ENCODE measurements around the gene GLB1L3.
"Not testable (repeated sequence)": the region's sequence is repeated elsewhere in the genome, so short reads cannot be mapped to it uniquely, and the experiment has no call there.

The GLB1L3 gene

GRCh38 chr11:134317103-134317502 is 40.9 kb downstream of the GLB1L3 start:
- no peak for DNase-seq

DNA sequence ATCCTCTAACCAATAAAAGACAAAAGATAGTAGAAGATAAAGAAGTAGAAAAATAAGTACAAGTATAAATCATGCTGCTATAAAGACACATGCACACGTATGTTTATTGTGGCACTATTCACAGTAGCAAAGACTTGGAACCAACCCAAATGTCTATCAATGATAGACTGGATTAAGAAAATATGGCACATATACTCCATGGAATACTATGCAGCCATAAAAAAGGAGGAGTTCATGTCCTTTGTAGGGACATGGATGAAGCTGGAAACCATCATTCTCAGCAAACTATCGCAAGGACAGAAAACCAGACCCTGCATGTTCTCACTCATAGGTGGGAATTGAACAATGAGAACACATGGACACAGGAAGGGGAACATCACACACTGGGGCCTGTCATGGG is 45.2 kb downstream of the GLB1L3 start:
- DNase-seq: not testable (repeated sequence)

DNA sequence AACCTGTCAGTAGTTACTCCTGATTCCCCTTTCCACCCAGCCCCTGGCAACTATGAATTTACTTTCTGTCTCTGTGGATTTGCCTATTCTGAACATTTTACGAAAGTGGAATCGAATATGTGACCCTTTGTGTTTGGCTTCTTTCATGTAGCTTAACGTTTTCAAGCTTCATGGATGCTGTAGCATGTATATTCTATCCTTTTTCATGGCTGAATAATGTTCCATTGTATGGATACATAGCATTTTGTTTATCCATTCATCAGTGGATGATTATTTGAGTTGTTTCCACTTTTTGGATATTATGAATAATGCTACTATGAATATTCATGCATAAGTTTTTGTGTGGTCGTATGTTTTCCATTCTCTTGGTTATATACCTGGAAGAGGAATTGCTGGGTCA is 46.4 kb downstream of the GLB1L3 start:
- no peak for DNase-seq

DNA sequence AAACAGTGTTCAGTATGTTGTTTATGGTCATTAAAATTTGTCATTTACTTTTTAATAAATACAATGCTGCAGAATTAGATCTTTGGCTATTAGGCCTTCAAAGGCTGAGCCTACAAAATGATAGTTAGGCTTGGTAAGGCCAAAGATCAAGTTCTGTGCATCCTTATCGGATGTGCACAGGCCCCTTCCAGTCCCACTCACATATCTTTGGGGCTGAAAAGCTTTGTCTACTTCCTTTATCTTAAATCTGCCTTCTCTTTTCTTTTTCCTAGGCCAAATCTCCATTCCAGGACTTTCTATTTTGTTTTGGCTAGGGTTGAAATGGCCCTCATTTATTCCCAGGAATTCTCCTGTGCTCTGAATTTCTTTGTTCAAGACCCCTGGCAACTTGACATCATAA is 52.3 kb downstream of the GLB1L3 start:
- no peak for DNase-seq

DNA sequence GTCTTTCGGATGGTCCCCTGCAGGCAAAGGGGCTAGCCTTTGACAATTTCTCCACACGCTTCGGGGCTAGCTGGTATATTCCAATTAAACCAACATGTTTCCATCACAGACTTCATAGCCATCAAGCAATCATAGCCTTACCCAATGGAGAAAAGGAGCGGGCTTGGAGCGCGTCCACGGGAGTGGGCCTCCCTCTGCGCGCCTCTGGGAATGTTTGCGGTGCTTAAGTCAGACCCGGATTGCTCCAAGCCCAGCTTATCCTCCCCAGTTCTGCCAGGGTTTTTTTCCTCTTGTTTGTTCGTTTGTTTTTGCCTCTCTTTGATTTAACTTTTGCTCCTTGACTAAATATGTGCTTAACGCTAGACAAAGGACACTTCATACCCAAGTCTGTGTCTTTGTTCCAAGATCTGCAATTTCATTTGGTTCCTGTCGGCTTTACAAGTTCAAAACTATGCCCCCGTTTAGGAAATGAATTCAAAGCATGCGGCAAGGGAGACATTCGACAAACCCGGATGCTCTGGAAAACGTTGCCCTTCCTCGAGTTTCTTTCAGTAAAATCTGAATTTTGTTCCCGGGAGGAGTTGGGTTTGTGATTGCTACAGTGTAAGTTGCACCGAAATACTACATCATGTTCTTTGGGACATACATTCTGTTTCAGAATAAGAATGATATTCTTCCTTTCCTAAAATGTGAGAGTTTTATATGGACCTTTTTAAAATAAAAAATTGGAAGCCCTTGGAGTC is 54.6 kb downstream of the GLB1L3 start:
- DNase-seq: no peak

DNA sequence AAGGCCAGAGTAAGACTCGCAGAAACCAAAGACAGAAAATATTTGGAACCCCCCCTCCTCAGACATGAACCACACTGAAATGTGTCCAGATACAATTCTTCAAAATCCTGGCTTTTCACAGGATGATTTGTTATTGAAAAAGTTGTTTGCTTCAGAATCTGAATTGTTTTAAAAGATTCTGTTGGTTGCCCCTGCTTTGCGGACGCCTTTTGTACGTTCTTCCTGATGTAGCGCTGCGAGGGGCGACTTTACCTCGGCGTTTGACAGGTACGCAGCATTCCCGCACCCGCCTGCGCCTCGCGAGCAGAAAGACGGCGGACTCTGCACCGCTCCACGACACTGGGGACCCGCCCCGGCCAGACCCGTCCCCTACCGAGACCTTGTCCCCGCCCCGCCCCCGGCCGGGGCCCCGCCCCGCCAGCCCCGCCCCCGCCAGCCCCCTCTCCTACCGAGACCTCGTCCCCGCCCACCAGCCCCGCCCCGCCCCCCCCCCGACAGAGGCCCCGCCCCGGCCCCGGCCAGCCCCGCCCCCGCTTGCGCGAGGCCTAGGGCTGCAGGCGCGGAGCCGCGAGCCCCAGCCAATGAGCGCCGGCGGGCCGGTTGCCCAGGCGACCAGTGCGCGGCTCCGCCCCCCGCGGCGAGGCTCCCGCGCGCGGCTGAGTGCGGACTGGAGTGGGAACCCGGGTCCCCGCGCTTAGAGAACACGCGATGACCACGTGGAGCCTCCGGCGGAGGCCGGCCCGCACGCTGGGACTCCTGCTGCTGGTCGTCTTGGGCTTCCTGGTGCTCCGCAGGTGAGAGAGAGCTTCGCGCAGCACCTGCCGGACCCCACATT is 55.4 kb downstream of the GLB1L3 start, which contains the start of gene GLB1L2:
Gene GLB1L2, plus strand, starts transcription at position 635 of the 835 bp plus-strand sequence. Its CDS starts 74 bp downstream, at position 709.
- DNase-seq: peak; percentile 80

DNA sequence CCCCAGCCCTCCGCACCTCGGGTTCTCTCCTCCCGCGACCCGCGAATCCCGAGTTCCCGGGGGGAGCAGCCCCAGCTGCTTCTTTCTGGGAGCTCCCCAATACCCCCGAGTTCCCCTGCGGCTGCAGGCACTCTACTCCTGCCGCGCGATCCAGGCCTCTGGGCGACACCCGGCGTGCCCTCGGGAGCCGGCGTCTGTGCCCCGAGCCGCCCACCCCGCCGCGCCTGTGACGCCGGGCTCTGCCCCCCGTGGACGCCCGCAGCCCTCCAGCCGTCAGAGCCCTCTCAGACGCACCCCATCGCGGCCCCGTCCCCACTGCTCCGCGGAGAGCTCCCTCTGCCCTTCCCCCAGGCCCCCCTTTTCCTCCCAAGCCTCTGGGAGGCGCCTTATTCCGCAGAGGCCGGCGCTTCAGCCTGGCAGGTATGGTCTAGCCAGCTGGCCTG is 56.0 kb downstream of the GLB1L3 start:
- DNase-seq: peak; percentile 34

DNA sequence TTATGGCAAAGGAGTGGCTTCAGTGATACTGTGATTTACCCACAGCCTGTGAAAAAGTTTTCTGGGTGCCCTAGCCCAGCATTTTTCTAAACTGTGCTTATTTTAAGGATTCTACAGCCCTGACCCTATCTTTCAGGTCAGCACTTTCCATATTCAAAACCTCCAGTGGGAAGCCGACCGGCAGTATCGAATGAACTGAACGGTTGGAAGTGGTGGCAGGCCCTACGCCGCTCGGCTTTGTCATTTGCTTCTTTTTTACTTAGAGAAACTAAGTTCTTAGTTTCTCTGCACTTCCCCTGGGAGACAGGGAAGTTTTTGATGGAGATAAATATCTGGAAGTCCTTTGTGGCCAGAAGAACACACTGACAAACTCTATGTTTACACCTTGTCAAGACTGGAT is 56.6 kb downstream of the GLB1L3 start:
- DNase-seq: no peak

GRCh38 chr11:134333312-134333711 is 57.1 kb downstream of the GLB1L3 start:
- DNase-seq: no peak

GRCh38 chr11:134333946-134334345 is 57.8 kb downstream of the GLB1L3 start:
- DNase-seq: no peak

- DNase-seq: no peak
Observed at GRCh38 chr11:134334796-134335571, 58.8 kb downstream of the GLB1L3 start.

DNA sequence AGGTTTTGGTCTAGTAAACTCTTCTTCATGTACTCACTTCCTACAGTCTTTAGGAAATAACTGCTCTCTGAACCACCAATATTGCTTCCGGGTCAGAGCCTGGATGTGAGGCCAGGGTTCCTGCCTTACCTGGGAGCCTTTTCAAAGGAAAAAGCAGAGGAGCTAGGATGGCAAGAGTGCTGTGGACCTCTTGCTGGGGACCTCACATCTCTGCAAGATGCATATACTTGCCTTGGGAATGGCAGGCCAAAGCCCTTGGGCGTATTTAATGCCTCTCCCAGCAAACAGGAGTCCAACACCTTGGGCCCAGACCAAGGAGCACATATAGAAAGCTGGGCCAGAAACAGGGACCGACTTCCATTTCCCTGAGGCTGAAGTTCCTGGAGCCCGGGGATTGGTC is 60.9 kb downstream of the GLB1L3 start:
- no peak for DNase-seq

- DNase-seq: no peak
Observed at GRCh38 chr11:134338068-134338467, 61.9 kb downstream of the GLB1L3 start.

DNA sequence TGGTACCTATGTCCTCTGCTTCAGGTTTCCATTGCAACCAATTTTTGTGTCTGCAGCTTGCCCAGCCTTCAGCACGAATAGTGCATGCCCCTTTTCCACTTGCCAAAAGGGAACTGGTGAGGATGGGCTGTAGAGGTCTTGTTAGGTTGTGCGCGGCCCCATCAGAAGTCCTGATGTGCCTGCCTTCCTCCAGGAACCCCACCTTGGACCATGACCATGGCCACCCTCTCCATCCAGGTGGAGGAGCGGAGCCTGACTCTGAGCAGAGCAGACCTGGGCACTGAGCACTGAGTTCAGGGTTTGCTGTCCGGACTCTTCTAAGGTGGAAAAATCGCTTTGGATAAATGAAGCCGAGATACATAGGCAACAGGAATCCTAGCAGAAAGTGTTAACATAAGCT is 62.5 kb downstream of the GLB1L3 start:
- DNase-seq: no peak

GRCh38 chr11:134339756-134340155 is 63.6 kb downstream of the GLB1L3 start:
- DNase-seq: no peak

DNA sequence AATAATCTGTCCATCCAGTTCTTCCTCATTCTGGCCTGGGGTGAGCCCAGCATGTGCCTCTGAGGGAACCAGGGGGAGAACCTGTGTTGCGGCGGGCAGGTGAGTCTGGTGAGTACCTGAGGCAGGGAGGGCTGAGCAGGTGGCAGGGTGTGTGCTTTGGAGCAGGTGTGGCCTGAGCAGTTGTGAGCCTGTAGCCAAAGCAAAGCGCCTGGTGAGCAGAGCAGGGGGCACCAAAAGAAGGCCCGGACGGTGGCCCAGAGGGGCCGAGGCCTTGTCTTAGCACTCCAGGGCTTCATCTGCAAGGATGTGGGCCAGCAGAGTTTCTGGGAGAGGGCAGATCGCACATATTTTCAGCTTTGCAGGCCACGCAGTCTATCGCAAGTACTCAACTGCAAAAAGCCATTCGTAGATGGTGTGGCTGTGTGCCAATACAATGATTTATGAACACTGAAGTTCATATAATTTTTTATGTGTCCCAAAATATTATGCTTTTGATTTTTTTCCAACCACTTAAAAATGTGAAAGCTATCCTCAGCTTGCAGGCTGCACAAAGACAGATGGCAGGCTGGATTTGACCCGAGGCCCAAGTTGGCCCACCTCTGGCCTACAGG is 64.3 kb downstream of the GLB1L3 start:
- no peak for DNase-seq

- DNase-seq: no peak
Observed at GRCh38 chr11:134341805-134342571, 65.8 kb downstream of the GLB1L3 start.

- DNase-seq: no peak
Observed at GRCh38 chr11:134342572-134343340, 66.6 kb downstream of the GLB1L3 start.

DNA sequence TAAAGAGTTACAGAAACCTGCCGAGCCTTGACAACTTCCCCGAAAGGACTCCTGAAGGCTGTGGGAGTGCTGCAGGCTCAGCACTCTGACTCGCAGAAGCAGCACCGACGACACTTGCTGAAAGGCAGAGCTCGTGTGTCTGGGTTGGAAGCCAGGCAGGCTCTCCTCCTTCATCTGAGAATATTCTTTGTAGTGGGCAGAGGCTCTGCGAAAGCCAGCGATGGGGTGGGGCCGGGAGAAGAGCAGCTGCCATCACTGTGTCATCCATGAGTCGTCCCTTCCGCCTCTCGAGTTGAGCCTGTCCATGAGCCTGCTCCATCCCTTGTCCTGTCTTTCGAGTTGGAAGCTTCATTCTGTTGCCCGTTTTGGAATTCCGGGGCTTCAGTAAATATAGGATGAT is 67.5 kb downstream of the GLB1L3 start:
- no peak for DNase-seq

DNA sequence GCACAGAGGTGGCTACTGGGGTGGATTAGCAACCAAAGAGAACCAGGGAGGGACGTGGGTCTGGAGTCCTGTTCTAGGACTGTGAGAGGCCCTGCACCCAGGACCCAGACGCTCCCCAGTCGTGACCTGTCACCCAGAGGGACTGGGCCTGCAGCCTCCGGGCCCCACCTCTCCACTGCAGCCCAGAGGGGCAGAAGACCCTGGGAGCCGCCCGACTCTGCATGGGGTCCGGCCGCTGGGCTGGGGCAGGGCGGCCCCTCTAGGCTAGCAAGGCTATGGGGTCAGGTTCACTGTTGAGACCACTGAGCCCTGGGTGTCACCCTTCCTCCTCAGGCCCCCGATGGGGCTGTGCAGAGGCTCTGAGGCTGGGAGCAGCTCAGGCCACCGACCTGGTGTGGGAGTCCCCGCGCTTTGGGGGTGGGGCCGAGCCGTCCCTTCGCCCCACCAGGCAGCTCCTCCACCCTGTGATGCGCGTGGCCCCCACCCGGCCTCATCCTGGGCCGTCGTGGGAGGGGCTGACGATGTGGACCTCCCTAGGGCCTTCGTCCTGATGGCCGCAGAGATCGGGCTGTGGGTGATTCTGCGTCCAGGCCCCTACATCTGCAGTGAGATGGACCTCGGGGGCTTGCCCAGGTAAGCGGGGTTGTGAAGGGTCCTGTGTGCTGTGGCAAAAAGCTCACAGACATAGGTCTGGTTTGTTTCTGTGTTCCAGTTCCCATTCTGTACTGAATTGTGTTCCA is 68.5 kb downstream of the GLB1L3 start:
- DNase-seq: not testable (repeated sequence)

DNA sequence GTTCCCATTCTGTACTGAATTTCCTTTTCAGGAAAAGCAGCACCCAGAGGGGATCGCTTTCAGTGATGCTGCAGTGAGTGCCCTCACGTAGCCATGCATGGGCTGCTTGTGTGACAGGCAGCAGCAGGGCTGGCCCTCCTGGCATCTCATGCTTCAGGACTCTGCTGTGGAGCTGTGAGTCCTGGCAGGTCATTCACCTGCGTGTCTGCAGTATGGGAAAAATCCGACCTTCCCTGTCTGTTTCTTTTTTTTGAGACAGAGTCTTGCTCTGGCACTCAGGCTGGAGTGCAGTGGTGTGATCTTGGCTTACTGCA is 69.0 kb downstream of the GLB1L3 start:
- DNase-seq: no peak
